Right renal cortex interstitium (tissue), 3 donors: ENCODE measurements around the gene RER1. TPM values are rescaled to one million over a fixed set of nuclear protein-coding genes. Genes with fewer than 3 reads are reported as not detected.

Experiments
- DNase-seq, 3 donors: peaks; one replicate each; pipeline ENCODE4 v3.0.0-alpha.2; 2013; ENCODE audit warnings: low read depth in 3 of 3, low spot score in 2 of 3
- polyA plus RNA-seq, 3 donors: library from polyadenylated mRNA; unstranded; fragments of 120-200 nt; gene quantifications; one replicate each; pipeline ENCODE4 v1.2.1, GENCODE V29; 2013; ENCODE audit not compliant: insufficient read length in 3 of 3

Gene RER1
- polyA plus RNA-seq, 3 donors, result 125 to 132 (median 127) TPM

- DNase-seq, result no peak
These were observed 13.4 kb downstream of the RER1 start for GRCh38 chr1:2404890-2405511.

GRCh38 chr1:2405588-2406295 is 14.1 kb downstream of the RER1 start:
- DNase-seq, result no peak

- no peak for DNase-seq
These were observed 14.9 kb downstream of the RER1 start for GRCh38 chr1:2406451-2407041.

GRCh38 chr1:2407166-2407990 is 15.7 kb downstream of the RER1 start:
- DNase-seq, result no peak

GRCh38 chr1:2407991-2408275 is 16.3 kb downstream of the RER1 start:
- no peak for DNase-seq

- no peak for DNase-seq
These were observed 16.8 kb downstream of the RER1 start for GRCh38 chr1:2408456-2408855.

GRCh38 chr1:2408859-2409276 is 17.2 kb downstream of the RER1 start:
- DNase-seq, result no peak

- no peak for DNase-seq
These were observed 18.1 kb downstream of the RER1 start for GRCh38 chr1:2409745-2410144.

GRCh38 chr1:2411801-2412394 is 20.3 kb downstream of the RER1 start:
- no peak for DNase-seq

- DNase-seq, result peak; percentile 82 to 90 (median 88)
These were observed 20.7 kb downstream of the RER1 start, which contains the start of gene PEX10 for GRCh38 chr1:2412395-2412772. PEX10 (minus strand) TSS chr1:2412564; CDS start chr1:2412502, 62 bp downstream.

GRCh38 chr1:2412773-2413494 is 21.3 kb downstream of the RER1 start:
- DNase-seq, result no peak

GRCh38 chr1:2413495-2414296 is 22.1 kb downstream of the RER1 start:
- DNase-seq, result no peak

- no peak for DNase-seq
These were observed 22.8 kb downstream of the RER1 start for GRCh38 chr1:2414297-2414958.

GRCh38 chr1:2415337-2415736 is 23.7 kb downstream of the RER1 start:
- no peak for DNase-seq

- no peak for DNase-seq
These were observed 24.2 kb downstream of the RER1 start for GRCh38 chr1:2415801-2416208.

GRCh38 chr1:2416403-2416802 is 24.8 kb downstream of the RER1 start:
- DNase-seq, result no peak

GRCh38 chr1:2417083-2417832 is 25.6 kb downstream of the RER1 start:
- DNase-seq, result no peak

GRCh38 chr1:2417833-2418225 is 26.2 kb downstream of the RER1 start:
- no peak for DNase-seq
